ENCODE data around the gene NUP210. TPM values are rescaled to one million over a fixed set of nuclear protein-coding genes. Genes with fewer than 3 reads are reported as not detected.
A peak's percentile ranks its signal among the peaks of the same experiment; 100 is the strongest.

NUP210 gene
- total and polyA plus RNA-seq, 2 of the 13 experiments (the other 11 are each of a cell fraction or from before 2014, with no cell fraction given) = 31.6 to 35.2 TPM

DNA sequence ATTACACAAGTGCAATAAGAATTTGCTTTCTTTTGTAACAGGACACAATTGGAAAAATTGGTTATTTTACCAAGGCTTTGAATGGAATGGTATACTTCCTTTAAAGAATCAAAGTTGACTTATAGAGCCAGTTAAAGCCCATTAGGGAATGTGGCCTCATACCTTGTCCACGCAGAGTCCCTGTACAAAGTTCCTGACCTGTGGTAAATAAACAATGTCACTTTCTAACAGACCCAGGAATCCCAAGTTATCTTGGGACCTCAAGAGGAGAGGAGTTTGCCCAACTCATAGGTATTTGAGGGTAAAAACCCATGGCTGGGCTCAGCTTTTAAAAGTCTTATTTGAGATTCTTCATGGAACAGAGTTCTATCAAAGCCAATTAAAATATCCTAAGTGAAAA is 12.0 kb upstream of the NUP210 start (continued):
- 0 out of 2 replicates have a peak, but pooled peaks have one; percentile 19 for TF ChIP-seq ERF (CRISPR knock-in tag; IDR thresholded peaks at IDR 0.05)
- TF ChIP-seq RXRB (CRISPR knock-in tag; IDR thresholded peaks at IDR 0.05; ENCODE audit: borderline replicate concordance) = peak; percentile 56; the same call in 1 of the 2 replicates
- peak; percentile 66 for TF ChIP-seq GATAD2A (CRISPR knock-in tag; IDR thresholded peaks at IDR 0.05)
- TF ChIP-seq, protein P1, sequence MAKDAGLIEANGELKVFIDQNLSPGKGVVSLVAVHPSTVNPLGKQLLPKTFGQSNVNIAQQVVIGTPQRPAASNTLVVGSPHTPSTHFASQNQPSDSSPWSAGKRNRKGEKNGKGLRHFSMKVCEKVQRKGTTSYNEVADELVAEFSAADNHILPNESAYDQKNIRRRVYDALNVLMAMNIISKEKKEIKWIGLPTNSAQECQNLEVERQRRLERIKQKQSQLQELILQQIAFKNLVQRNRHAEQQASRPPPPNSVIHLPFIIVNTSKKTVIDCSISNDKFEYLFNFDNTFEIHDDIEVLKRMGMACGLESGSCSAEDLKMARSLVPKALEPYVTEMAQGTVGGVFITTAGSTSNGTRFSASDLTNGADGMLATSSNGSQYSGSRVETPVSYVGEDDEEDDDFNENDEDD (CRISPR knock-in tag; IDR thresholded peaks at IDR 0.05; ENCODE audit: borderline replicate concordance) = no peak
- peak; percentile 84 for TF ChIP-seq RARA (CRISPR knock-in tag; IDR thresholded peaks at IDR 0.05)
- no peak for TF ChIP-seq ZFP41 (CRISPR knock-in tag; IDR thresholded peaks at IDR 0.05; ENCODE audit: borderline replicate concordance)
- no peak for TF ChIP-seq ZBTB3 (CRISPR knock-in tag; IDR thresholded peaks at IDR 0.05; ENCODE audit: borderline replicate concordance, low read depth)
- no peak for TF ChIP-seq ARNT (IDR thresholded peaks at IDR 0.05)
- TF ChIP-seq ZNF547 (CRISPR knock-in tag; IDR thresholded peaks at IDR 0.05) = no peak
- TF ChIP-seq ISX (CRISPR knock-in tag; conservative IDR thresholded peaks at IDR 0.05) = no peak
- TF ChIP-seq, protein P2, sequence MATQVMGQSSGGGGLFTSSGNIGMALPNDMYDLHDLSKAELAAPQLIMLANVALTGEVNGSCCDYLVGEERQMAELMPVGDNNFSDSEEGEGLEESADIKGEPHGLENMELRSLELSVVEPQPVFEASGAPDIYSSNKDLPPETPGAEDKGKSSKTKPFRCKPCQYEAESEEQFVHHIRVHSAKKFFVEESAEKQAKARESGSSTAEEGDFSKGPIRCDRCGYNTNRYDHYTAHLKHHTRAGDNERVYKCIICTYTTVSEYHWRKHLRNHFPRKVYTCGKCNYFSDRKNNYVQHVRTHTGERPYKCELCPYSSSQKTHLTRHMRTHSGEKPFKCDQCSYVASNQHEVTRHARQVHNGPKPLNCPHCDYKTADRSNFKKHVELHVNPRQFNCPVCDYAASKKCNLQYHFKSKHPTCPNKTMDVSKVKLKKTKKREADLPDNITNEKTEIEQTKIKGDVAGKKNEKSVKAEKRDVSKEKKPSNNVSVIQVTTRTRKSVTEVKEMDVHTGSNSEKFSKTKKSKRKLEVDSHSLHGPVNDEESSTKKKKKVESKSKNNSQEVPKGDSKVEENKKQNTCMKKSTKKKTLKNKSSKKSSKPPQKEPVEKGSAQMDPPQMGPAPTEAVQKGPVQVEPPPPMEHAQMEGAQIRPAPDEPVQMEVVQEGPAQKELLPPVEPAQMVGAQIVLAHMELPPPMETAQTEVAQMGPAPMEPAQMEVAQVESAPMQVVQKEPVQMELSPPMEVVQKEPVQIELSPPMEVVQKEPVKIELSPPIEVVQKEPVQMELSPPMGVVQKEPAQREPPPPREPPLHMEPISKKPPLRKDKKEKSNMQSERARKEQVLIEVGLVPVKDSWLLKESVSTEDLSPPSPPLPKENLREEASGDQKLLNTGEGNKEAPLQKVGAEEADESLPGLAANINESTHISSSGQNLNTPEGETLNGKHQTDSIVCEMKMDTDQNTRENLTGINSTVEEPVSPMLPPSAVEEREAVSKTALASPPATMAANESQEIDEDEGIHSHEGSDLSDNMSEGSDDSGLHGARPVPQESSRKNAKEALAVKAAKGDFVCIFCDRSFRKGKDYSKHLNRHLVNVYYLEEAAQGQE (IDR thresholded peaks at IDR 0.05; ENCODE audit: borderline replicate concordance in 1 of 2, low read depth in 1 of 2, low read length in 2 of 2) = no peak
- peak; percentile 78 for TF ChIP-seq HNF4A (CRISPR knock-in tag; IDR thresholded peaks at IDR 0.05)
- no peak for TF ChIP-seq TARDBP (CRISPR knock-in tag; IDR thresholded peaks at IDR 0.05)
- TF ChIP-seq, protein P3, sequence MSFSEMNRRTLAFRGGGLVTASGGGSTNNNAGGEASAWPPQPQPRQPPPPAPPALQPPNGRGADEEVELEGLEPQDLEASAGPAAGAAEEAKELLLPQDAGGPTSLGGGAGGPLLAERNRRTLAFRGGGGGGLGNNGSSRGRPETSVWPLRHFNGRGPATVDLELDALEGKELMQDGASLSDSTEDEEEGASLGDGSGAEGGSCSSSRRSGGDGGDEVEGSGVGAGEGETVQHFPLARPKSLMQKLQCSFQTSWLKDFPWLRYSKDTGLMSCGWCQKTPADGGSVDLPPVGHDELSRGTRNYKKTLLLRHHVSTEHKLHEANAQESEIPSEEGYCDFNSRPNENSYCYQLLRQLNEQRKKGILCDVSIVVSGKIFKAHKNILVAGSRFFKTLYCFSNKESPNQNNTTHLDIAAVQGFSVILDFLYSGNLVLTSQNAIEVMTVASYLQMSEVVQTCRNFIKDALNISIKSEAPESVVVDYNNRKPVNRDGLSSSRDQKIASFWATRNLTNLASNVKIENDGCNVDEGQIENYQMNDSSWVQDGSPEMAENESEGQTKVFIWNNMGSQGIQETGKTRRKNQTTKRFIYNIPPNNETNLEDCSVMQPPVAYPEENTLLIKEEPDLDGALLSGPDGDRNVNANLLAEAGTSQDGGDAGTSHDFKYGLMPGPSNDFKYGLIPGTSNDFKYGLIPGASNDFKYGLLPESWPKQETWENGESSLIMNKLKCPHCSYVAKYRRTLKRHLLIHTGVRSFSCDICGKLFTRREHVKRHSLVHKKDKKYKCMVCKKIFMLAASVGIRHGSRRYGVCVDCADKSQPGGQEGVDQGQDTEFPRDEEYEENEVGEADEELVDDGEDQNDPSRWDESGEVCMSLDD (CRISPR knock-in tag; IDR thresholded peaks at IDR 0.05; ENCODE audit: borderline replicate concordance) = no peak
- TF ChIP-seq IKZF1 (IDR thresholded peaks at IDR 0.05) = no peak
- no peak for TF ChIP-seq ZMYM3 (CRISPR knock-in tag; IDR thresholded peaks at IDR 0.05)
- 0 out of 2 replicates have a peak, but pooled peaks have one; percentile 27 for TF ChIP-seq ELF3 (CRISPR knock-in tag; IDR thresholded peaks at IDR 0.05)
- no peak for TF ChIP-seq NFKB2 (CRISPR knock-in tag; IDR thresholded peaks at IDR 0.05; ENCODE audit: borderline replicate concordance)
- TF ChIP-seq, protein P4, sequence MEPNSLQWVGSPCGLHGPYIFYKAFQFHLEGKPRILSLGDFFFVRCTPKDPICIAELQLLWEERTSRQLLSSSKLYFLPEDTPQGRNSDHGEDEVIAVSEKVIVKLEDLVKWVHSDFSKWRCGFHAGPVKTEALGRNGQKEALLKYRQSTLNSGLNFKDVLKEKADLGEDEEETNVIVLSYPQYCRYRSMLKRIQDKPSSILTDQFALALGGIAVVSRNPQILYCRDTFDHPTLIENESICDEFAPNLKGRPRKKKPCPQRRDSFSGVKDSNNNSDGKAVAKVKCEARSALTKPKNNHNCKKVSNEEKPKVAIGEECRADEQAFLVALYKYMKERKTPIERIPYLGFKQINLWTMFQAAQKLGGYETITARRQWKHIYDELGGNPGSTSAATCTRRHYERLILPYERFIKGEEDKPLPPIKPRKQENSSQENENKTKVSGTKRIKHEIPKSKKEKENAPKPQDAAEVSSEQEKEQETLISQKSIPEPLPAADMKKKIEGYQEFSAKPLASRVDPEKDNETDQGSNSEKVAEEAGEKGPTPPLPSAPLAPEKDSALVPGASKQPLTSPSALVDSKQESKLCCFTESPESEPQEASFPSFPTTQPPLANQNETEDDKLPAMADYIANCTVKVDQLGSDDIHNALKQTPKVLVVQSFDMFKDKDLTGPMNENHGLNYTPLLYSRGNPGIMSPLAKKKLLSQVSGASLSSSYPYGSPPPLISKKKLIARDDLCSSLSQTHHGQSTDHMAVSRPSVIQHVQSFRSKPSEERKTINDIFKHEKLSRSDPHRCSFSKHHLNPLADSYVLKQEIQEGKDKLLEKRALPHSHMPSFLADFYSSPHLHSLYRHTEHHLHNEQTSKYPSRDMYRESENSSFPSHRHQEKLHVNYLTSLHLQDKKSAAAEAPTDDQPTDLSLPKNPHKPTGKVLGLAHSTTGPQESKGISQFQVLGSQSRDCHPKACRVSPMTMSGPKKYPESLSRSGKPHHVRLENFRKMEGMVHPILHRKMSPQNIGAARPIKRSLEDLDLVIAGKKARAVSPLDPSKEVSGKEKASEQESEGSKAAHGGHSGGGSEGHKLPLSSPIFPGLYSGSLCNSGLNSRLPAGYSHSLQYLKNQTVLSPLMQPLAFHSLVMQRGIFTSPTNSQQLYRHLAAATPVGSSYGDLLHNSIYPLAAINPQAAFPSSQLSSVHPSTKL (CRISPR knock-in tag; IDR thresholded peaks at IDR 0.05) = peak; percentile 69
- no peak for TF ChIP-seq ZNF143 (CRISPR knock-in tag; IDR thresholded peaks at IDR 0.05)

Measured in HepG2 (cell line).